GM23338 (cell line): ENCODE data around the gene FBXO11. TPM values are rescaled to one million over a fixed set of nuclear protein-coding genes. Genes with fewer than 3 reads are reported as not detected.

Experiments
- ATAC-seq: fragments of 200-7000 bp; cut with Tn5 transposase; 3 replicates; pipeline ENCODE4 v1.9.1; 2020
- DNase-seq: peaks from one replicate; pipeline ENCODE4 v3.0.0-alpha.2; 2015; ENCODE audit warnings: low spot score
- H2AFZ ChIP-seq: fragments of 200-600 bp; sonication (generic); 2 replicates; pipeline ENCODE4 v1.8.0; 2016; ENCODE audit warnings: antibody characterized with exemption, mild to moderate bottlenecking, moderate library complexity
- H3F3A ChIP-seq: fragments of 200-600 bp; sonication (generic); replicated peaks from 2 replicates; pipeline ENCODE4 v1.8.0; 2017; ENCODE audit warnings: antibody characterized with exemption, mixed run types, low read depth
- H3K27ac ChIP-seq: fragments of 200-600 bp; sonication (generic); 2 replicates; pipeline ENCODE4 v1.6.1; 2016; ENCODE audit warnings: low read depth
- H3K27me3 ChIP-seq: fragments of 200-600 bp; sonication (generic); 2 replicates; pipeline ENCODE4 v1.8.0; 2016; ENCODE audit warnings: mild to moderate bottlenecking, mixed run types, moderate library complexity; ENCODE audit not compliant: insufficient read depth
- H3K36me3 ChIP-seq: fragments of 200-600 bp; sonication (generic); 2 replicates; pipeline ENCODE4 v1.8.0; 2016; ENCODE audit warnings: mild to moderate bottlenecking; ENCODE audit not compliant: insufficient read depth
- H3K4me1 ChIP-seq: fragments of 200-600 bp; sonication (generic); 2 replicates; pipeline ENCODE4 v1.8.0; 2016; ENCODE audit warnings: mild to moderate bottlenecking, moderate library complexity; ENCODE audit not compliant: insufficient read depth
- H3K4me2 ChIP-seq: fragments of 200-600 bp; sonication (generic); 2 replicates; pipeline ENCODE4 v1.7.1; 2017; ENCODE audit warnings: mixed run types
- H3K4me3 ChIP-seq: fragments of 200-600 bp; sonication (generic); 2 replicates; pipeline ENCODE4 v1.6.1; 2016; ENCODE audit warnings: mixed run types
- H3K79me2 ChIP-seq: fragments of 200-600 bp; sonication (generic); replicated peaks from 2 replicates; pipeline ENCODE4 v1.8.0; 2017; ENCODE audit warnings: mild to moderate bottlenecking; ENCODE audit not compliant: insufficient read depth
- H3K9me2 ChIP-seq: fragments of 200-600 bp; sonication (generic); 2 replicates; pipeline ENCODE4 v1.8.0; 2017; ENCODE audit not compliant: insufficient read depth
- H4K20me1 ChIP-seq: fragments of 200-600 bp; sonication (generic); replicated peaks from 2 replicates; pipeline ENCODE4 v1.8.0; 2017; ENCODE audit warnings: mild to moderate bottlenecking; ENCODE audit not compliant: insufficient read depth
- H3K27ac Mint-ChIP-seq: 2 replicates; pipeline ENCODE4 v1.8.0; 2020; ENCODE audit warnings: inconsistent platforms, mild to moderate bottlenecking, moderate library complexity, mixed read lengths
- H3K27me3 Mint-ChIP-seq: 3 replicates; pipeline ENCODE4 v1.8.0; 2022; ENCODE audit warnings: low read depth, mild to moderate bottlenecking, moderate library complexity, mixed read lengths, inconsistent platforms; ENCODE audit not compliant: insufficient read depth, poor library complexity
- H3K36me3 Mint-ChIP-seq: 3 replicates; pipeline ENCODE4 v1.8.0; 2021; ENCODE audit warnings: low read depth, mild to moderate bottlenecking, inconsistent platforms, moderate library complexity, mixed read lengths
- H3K4me1 Mint-ChIP-seq: 3 replicates; pipeline ENCODE4 v1.8.0; 2020; ENCODE audit warnings: mild to moderate bottlenecking, inconsistent platforms, mixed read lengths
- H3K4me3 Mint-ChIP-seq: 3 replicates; pipeline ENCODE4 v1.8.0; 2021; ENCODE audit warnings: moderate library complexity, mild to moderate bottlenecking, inconsistent platforms, mixed read lengths
- H3K9me3 Mint-ChIP-seq: 3 replicates; pipeline ENCODE4 v1.8.0; 2020; ENCODE audit warnings: moderate library complexity, mild to moderate bottlenecking, inconsistent platforms, mixed read lengths
- ETS1 ChIP-seq: IDR thresholded peaks from 2 replicates; pipeline ENCODE4 v1.6.1; 2016; ENCODE audit warnings: antibody characterized with exemption
- EZH2 ChIP-seq: fragments of 200-600 bp; sonication (generic); IDR thresholded peaks from one replicate; pipeline ENCODE4 v1.8.0; 2017; ENCODE audit warnings: antibody characterized with exemption, mild to moderate bottlenecking, low read depth; ENCODE audit not compliant: unreplicated experiment
- EZH2phosphoT487 ChIP-seq: fragments of 200-600 bp; sonication (generic); IDR thresholded peaks from one replicate; pipeline ENCODE4 v1.8.1; 2018; ENCODE audit warnings: antibody characterized with exemption; ENCODE audit not compliant: unreplicated experiment
- JUNB ChIP-seq: IDR thresholded peaks from one replicate; pipeline ENCODE4 v1.6.1; 2016; ENCODE audit warnings: antibody characterized with exemption; ENCODE audit not compliant: unreplicated experiment
- NANOG ChIP-seq: IDR thresholded peaks from 2 replicates; pipeline ENCODE4 v1.6.1; 2016; ENCODE audit warnings: antibody characterized with exemption, borderline replicate concordance
- POLR2AphosphoS5 ChIP-seq: IDR thresholded peaks from 2 replicates; pipeline ENCODE4 v1.6.1; 2016; ENCODE audit warnings: antibody characterized with exemption, low read depth
- REST ChIP-seq: IDR thresholded peaks from one replicate; pipeline ENCODE4 v1.6.1; 2018; ENCODE audit warnings: antibody characterized with exemption; ENCODE audit not compliant: unreplicated experiment
- ZNF114 ChIP-seq: fragments of 250-450 bp; sonication (Bioruptor Pico); IDR thresholded peaks from 2 replicates; pipeline ENCODE4 v1.5.0; 2020; ENCODE audit warnings: mild to moderate bottlenecking, moderate library complexity
- ZNF331 ChIP-seq: fragments of 250-450 bp; sonication (Bioruptor Pico); IDR thresholded peaks from 2 replicates; pipeline ENCODE4 v1.5.0; 2020; ENCODE audit warnings: low read depth, mild to moderate bottlenecking, moderate library complexity
- polyA plus RNA-seq: library from polyadenylated mRNA; unstranded; fragments of >200 nt; fragmentation: Nextera tagmentation; extraction: Ambion mirVana; gene quantifications from 2 replicates; pipeline ENCODE4 v1.2.1, GENCODE V29; 2016
- total RNA-seq: library from RNA; depleted of rRNA; stranded (reverse); fragments of >200 nt; shearing (Covaris generic); gene quantifications from 2 replicates; pipeline ENCODE4 v1.2.3, GENCODE V29; 2014
- TF ChIP-seq, protein P1 (sequence below), 2 experiments: fragments of 200-600 bp in 1 of 2; sonication (generic) in 1 of 2; conservative IDR thresholded peaks; 2 replicates each; pipeline versions ENCODE4 v1.5.1 to v1.6.1; 2016 to 2017; ENCODE audit warnings: antibody characterized with exemption in 2 of 2, low read depth in 2 of 2, mild to moderate bottlenecking in 2 of 2, moderate library complexity in 1 of 2

Gene FBXO11
- total and polyA plus RNA-seq, 2 experiments from 2014 or later, result 21.5 to 52.7 TPM

- H4K20me1 ChIP-seq, result no peaks in the 10 kb centered on the region
- no peak overlapping the region for H3K27ac ChIP-seq
- H3K9me3 Mint-ChIP-seq, result no peaks in the 10 kb centered on the region
- ATAC-seq (no peak), DNase-seq (no peak)
- peaks cover 7% of the 10 kb centered on the region for H3K27me3 Mint-ChIP-seq
- H3K36me3 ChIP-seq, result no peaks in the 10 kb centered on the region
- no peaks in the 10 kb centered on the region for H3F3A ChIP-seq
- no peak overlapping the region for H3K27ac Mint-ChIP-seq
- H3K4me1 Mint-ChIP-seq, result peaks cover 9% of the 10 kb centered on the region
- H3K9me2 ChIP-seq, result no peaks in the 10 kb centered on the region
- H3K4me3 Mint-ChIP-seq, result no peak overlapping the region
- H3K79me2 ChIP-seq, result no peaks in the 10 kb centered on the region
- H3K4me1 ChIP-seq, result peaks cover 6% of the 10 kb centered on the region; the same call in 1 of the 2 replicates
- H3K36me3 Mint-ChIP-seq, result no peaks in the 10 kb centered on the region
- no peak for TF ChIP-seq EZH2
- TF ChIP-seq, protein P1, sequence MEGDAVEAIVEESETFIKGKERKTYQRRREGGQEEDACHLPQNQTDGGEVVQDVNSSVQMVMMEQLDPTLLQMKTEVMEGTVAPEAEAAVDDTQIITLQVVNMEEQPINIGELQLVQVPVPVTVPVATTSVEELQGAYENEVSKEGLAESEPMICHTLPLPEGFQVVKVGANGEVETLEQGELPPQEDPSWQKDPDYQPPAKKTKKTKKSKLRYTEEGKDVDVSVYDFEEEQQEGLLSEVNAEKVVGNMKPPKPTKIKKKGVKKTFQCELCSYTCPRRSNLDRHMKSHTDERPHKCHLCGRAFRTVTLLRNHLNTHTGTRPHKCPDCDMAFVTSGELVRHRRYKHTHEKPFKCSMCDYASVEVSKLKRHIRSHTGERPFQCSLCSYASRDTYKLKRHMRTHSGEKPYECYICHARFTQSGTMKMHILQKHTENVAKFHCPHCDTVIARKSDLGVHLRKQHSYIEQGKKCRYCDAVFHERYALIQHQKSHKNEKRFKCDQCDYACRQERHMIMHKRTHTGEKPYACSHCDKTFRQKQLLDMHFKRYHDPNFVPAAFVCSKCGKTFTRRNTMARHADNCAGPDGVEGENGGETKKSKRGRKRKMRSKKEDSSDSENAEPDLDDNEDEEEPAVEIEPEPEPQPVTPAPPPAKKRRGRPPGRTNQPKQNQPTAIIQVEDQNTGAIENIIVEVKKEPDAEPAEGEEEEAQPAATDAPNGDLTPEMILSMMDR (conservative IDR thresholded peaks at IDR 0.05; ENCODE audit: low read depth in 2 of 2), result no peak
- no peak for TF ChIP-seq JUNB
- TF ChIP-seq POLR2AphosphoS5, result no peak
- no peak for TF ChIP-seq REST
- no peak for TF ChIP-seq ZNF331 (CRISPR knock-in tag)
- no peak for TF ChIP-seq ETS1
- TF ChIP-seq ZNF114 (CRISPR knock-in tag), result no peak
- H2AFZ ChIP-seq, result no peak overlapping the region
- no peaks in the 10 kb centered on the region for H3K27me3 ChIP-seq
- H3K4me3 ChIP-seq, result no peak overlapping the region
- no peak overlapping the region for H3K4me2 ChIP-seq
Measured at GRCh38 chr2:47918043-47918442, 11.7 kb upstream of the FBXO11 start.

DNA sequence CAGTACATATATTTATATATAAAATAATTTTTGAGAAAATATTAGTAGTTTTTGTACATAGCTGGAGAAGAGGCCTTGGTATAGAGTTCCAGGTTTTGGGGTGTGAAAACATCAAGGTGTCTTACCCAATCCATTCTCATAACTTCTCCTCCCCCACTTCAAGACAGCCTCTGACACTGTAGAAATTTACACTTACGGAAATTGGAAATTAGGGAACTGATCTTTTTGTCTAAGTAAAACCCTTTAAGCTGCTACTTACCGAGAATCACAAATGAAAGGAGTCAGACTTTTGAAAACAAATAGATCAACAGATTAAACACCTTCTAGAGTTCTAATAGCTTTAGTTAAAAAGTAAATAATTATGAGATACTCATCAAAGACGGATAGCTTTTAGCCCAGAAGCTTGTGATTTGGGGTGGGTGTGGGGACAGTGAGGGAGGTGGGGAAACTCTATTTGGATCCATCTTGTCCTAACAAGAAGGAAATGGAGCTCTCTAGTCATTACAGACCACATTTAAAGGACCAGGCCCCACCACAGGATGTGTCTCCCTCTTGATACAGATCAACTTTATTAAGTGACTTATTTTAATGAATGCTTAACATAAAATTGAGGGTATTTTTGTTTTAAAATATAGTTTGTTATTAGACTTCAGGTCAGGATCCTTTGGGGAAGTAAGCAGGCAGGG lies 11.1 kb upstream of the FBXO11 start:
- H3K4me3 ChIP-seq, result no peak overlapping the region
- no peak overlapping the region for H3K27ac ChIP-seq
- Mint-ChIP-seq H3K36me3 (0 out of 3 replicates have a peak, but pooled peaks cover 1% of the 10 kb centered on the region), H3K4me1 (peaks cover 9% of the 10 kb centered on the region), H3K4me3 (no peak overlapping the region), H3K27me3 (peaks cover 7% of the 10 kb centered on the region), H3K27ac (no peak overlapping the region), H3K9me3 (no peaks in the 10 kb centered on the region)
- H3K4me1 ChIP-seq, result peaks cover 6% of the 10 kb centered on the region; the same call in 1 of the 2 replicates
- H3F3A ChIP-seq, result no peaks in the 10 kb centered on the region
- H3K27me3 ChIP-seq, result no peaks in the 10 kb centered on the region
- ATAC-seq, result no peak
- H2AFZ ChIP-seq, result no peak overlapping the region
- H4K20me1 ChIP-seq, result no peaks in the 10 kb centered on the region
- no peaks in the 10 kb centered on the region for H3K79me2 ChIP-seq
- H3K36me3 ChIP-seq, result no peaks in the 10 kb centered on the region
- no peak overlapping the region for H3K4me2 ChIP-seq
- H3K9me2 ChIP-seq, result no peaks in the 10 kb centered on the region
- DNase-seq, result no peak
- TF ChIP-seq EZH2 (no peak), ETS1 (no peak), NANOG (no peak), ZNF331 (CRISPR knock-in tag) (no peak), EZH2phosphoT487 (no peak)
- TF ChIP-seq, protein P1 (conservative IDR thresholded peaks at IDR 0.05; ENCODE audit: low read depth in 2 of 2), result no peak
